Esophagus muscularis mucosa (tissue), 4 donors: ENCODE data around the gene KRT6A.

Source experiments
- EP300 ChIP-seq: sonication (generic); formaldehyde crosslinking; IDR thresholded peaks from one replicate; pipeline ENCODE4 v1.6.1; 2017; ENCODE audit warnings: antibody characterized with exemption
- POLR2A ChIP-seq: fragments of 450-650 bp; IDR thresholded peaks from one replicate; pipeline ENCODE4 v1.6.1; 2017; ENCODE audit warnings: antibody characterized with exemption, moderate library complexity, mild to moderate bottlenecking, low read depth
- POLR2AphosphoS5 ChIP-seq, 2 donors: sonication (generic); formaldehyde crosslinking; IDR thresholded peaks; one replicate each; pipeline ENCODE4 v1.6.1; 2017; ENCODE audit warnings: antibody characterized with exemption in 2 of 2
- TF ChIP-seq, protein P1 (sequence below), 3 experiments: fragments of 200-600 bp in 2 of 3; fragments of 450-650 bp in 1 of 3; sonication (generic) in 2 of 3; IDR thresholded peaks; one replicate each; pipeline ENCODE4 v1.5.1; 2017 to 2019; ENCODE audit warnings: antibody characterized with exemption in 3 of 3, mild to moderate bottlenecking in 2 of 3, moderate library complexity in 1 of 3

DNA sequence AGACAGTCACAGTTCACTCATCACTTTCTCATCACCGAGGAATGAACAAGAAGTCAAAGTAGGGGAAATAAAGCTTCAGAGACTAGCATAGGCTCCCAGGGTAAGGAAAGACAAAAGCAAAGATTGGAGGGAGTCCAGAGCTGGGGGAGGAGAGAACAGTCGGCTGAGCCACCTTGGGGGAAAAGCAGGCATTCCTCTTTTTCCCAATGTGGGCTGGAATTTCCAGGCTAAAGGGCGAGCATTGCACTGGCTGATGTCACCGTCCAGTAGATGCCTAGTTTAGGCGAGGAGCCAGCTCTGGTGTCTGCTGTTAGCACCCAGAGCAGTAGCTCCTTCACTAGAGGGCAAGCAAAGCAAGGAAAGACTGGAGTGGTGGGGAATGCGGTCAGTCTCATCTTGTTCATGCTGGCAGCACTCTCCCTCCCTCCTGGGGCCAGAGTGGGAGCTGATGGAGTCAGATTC lies 50.4 kb downstream of the KRT6A start:
- TF ChIP-seq, protein P1, sequence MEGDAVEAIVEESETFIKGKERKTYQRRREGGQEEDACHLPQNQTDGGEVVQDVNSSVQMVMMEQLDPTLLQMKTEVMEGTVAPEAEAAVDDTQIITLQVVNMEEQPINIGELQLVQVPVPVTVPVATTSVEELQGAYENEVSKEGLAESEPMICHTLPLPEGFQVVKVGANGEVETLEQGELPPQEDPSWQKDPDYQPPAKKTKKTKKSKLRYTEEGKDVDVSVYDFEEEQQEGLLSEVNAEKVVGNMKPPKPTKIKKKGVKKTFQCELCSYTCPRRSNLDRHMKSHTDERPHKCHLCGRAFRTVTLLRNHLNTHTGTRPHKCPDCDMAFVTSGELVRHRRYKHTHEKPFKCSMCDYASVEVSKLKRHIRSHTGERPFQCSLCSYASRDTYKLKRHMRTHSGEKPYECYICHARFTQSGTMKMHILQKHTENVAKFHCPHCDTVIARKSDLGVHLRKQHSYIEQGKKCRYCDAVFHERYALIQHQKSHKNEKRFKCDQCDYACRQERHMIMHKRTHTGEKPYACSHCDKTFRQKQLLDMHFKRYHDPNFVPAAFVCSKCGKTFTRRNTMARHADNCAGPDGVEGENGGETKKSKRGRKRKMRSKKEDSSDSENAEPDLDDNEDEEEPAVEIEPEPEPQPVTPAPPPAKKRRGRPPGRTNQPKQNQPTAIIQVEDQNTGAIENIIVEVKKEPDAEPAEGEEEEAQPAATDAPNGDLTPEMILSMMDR (IDR thresholded peaks at IDR 0.05): no peak
- TF ChIP-seq POLR2A (no peak), EP300 (no peak), POLR2AphosphoS5 (IDR thresholded peaks at IDR 0.05) (no peak)
